B cell (primary cell): ENCODE results near the gene DUSP7. TPM values are rescaled to one million over a fixed set of nuclear protein-coding genes. Genes with fewer than 3 reads are reported as not detected.

Source experiments
- ATAC-seq: fragments of 200-7000 bp; cut with Tn5 transposase; one replicate; pipeline ENCODE4 v1.10.0; 2021; ENCODE audit warnings: low read depth, mild to moderate bottlenecking, moderate number of reproducible peaks, moderate library complexity
- CTCF ChIA-PET: fragments of 350-600 bp; sonication (Branson Sonifier 250); formaldehyde crosslinking; loops from one replicate; lab custom pipeline; 2021; ENCODE audit warnings: antibody characterized with exemption, inconsistent platforms; lab: Charles Lee
- POLR2A ChIA-PET: fragments of 350-600 bp; sonication (Branson Sonifier 250); formaldehyde crosslinking; loops from one replicate; lab custom pipeline; 2021; ENCODE audit warnings: antibody characterized with exemption; lab: Charles Lee
- DNase-seq: peaks from one replicate; pipeline ENCODE4 v3.0.0; 2013
- H2AFZ ChIP-seq: 2 replicates; pipeline ENCODE4 v1.6.1; 2012; ENCODE audit warnings: mild to moderate bottlenecking, low read depth, low read length; ENCODE audit not compliant: insufficient read depth, poor library complexity, severe bottlenecking
- H3K27ac ChIP-seq, 2 donors: 1 replicate in 1 of 2; 2 replicates in 1 of 2; pipeline ENCODE4 v1.5.1; 2012 to 2013; ENCODE audit warnings: low read length in 2 of 2, mild to moderate bottlenecking in 2 of 2, moderate library complexity in 1 of 2
- H3K27me3 ChIP-seq, 4 experiments: fragments of 200-600 bp in 1 of 4; sonication (generic) in 1 of 4; replicated peaks in 1 of 4; 1 replicate in 2 of 4; 2 replicates in 2 of 4; pipeline versions ENCODE4 v1.6.1 to v1.7.0; 2013 to 2016; ENCODE audit warnings: low read length in 3 of 4, mild to moderate bottlenecking in 2 of 4, mixed read lengths in 1 of 4, moderate library complexity in 1 of 4; ENCODE audit not compliant: insufficient read depth in 4 of 4, control insufficient read depth in 3 of 4; ENCODE audit errors: control extremely low read depth in 1 of 4
- H3K36me3 ChIP-seq, 2 experiments: replicated peaks in 1 of 2; 1 replicate in 1 of 2; 2 replicates in 1 of 2; pipeline versions ENCODE4 v1.6.1 to v1.7.1; 2013; ENCODE audit warnings: low read length in 1 of 2; ENCODE audit not compliant: insufficient read depth in 2 of 2, control insufficient read depth in 1 of 2; ENCODE audit errors: control extremely low read depth in 1 of 2, extremely low read depth in 1 of 2
- H3K4me1 ChIP-seq, 2 donors: fragments of 200-600 bp in 1 of 2; sonication (generic) in 1 of 2; 1 replicate in 1 of 2; 2 replicates in 1 of 2; pipeline versions ENCODE4 v1.5.1 to v1.6.1; 2013 to 2017; ENCODE audit warnings: low read length in 2 of 2; ENCODE audit not compliant: control insufficient read depth in 2 of 2, insufficient read depth in 2 of 2
- H3K4me2 ChIP-seq: replicated peaks from 2 replicates; pipeline ENCODE3; 2012; ENCODE audit warnings: mild to moderate bottlenecking, low read depth, low read length; ENCODE audit not compliant: poor library complexity, severe bottlenecking
- H3K4me3 ChIP-seq, 5 experiments: fragments of 200-600 bp in 1 of 5; sonication (generic) in 1 of 5; 1 replicate in 3 of 5; 2 replicates in 2 of 5; pipeline versions ENCODE4 v1.5.1 to v1.7.0; 2011 to 2016; ENCODE audit warnings: low read length in 4 of 5, mild to moderate bottlenecking in 4 of 5, low read depth in 2 of 5, control low read depth in 1 of 5, moderate library complexity in 1 of 5; ENCODE audit not compliant: insufficient read depth in 1 of 5; ENCODE audit errors: control extremely low read depth in 1 of 5, extremely low read depth in 1 of 5
- H3K79me2 ChIP-seq: fragments of 200-600 bp; sonication (generic); one replicate; pipeline ENCODE4 v1.6.0; 2016; ENCODE audit warnings: low read length; ENCODE audit not compliant: control insufficient read depth, insufficient read depth
- H3K9ac ChIP-seq: fragments of 200-600 bp; sonication (generic); 2 replicates; pipeline ENCODE4 v1.6.1; 2017; ENCODE audit warnings: mild to moderate bottlenecking, low read length, moderate library complexity
- H3K9me3 ChIP-seq, 3 donors: one replicate each; pipeline versions ENCODE4 v1.6.1 to v1.7.1; 2013; ENCODE audit warnings: low read length in 2 of 3; ENCODE audit not compliant: control insufficient read depth in 2 of 3, insufficient read depth in 1 of 3; ENCODE audit errors: control extremely low read depth in 1 of 3
- H4K20me1 ChIP-seq: 2 replicates; pipeline ENCODE4 v1.6.0; 2012; ENCODE audit warnings: mild to moderate bottlenecking, low read length; ENCODE audit not compliant: insufficient read depth, control insufficient read depth, poor library complexity, severe bottlenecking
- H3K27ac Mint-ChIP-seq: one replicate; pipeline ENCODE4 v1.8.0; 2021; ENCODE audit warnings: mixed read lengths
- H3K27me3 Mint-ChIP-seq: one replicate; pipeline ENCODE4 v1.8.0; 2021; ENCODE audit warnings: mixed read lengths
- H3K4me1 Mint-ChIP-seq: one replicate; pipeline ENCODE4 v1.8.0; 2021; ENCODE audit warnings: mixed read lengths
- H3K4me3 Mint-ChIP-seq: one replicate; pipeline ENCODE4 v1.8.0; 2021; ENCODE audit warnings: mixed read lengths
- H3K9me3 Mint-ChIP-seq: one replicate; pipeline ENCODE4 v1.8.0; 2022; ENCODE audit warnings: mixed read lengths; ENCODE audit not compliant: insufficient read depth
- EZH2 ChIP-seq: IDR thresholded peaks from 2 replicates; pipeline ENCODE4 v1.6.1; 2012; ENCODE audit warnings: borderline replicate concordance, low read depth, mild to moderate bottlenecking, moderate library complexity, low read length; ENCODE audit not compliant: insufficient read depth, poor library complexity, severe bottlenecking
- WGBS: methylation state at CpG from one replicate; pipeline ENCODE4 v1.1.5; 2013; ENCODE audit warnings: missing lambda C conversion rate; ENCODE audit not compliant: insufficient coverage; 5-methylcytosine and 5-hydroxymethylcytosine counted together
- intact Hi-C: fragments of 100-400 bp; cut with micrococcal nuclease; formaldehyde crosslinking; loops from one replicate; pipeline ENCODE4 v1.10.0; 2022
- polyA plus RNA-seq: library from polyadenylated mRNA; depleted of rRNA; stranded (reverse); fragments of >200 nt; gene quantifications from 2 replicates; pipeline ENCODE4 v1.2.3, GENCODE V29; 2012
- total RNA-seq, 2 donors: library from RNA; stranded (reverse); fragments of 120-200 nt in 1 of 2; gene quantifications; 1 replicate in 1 of 2; 2 replicates in 1 of 2; pipeline versions ENCODE4 v1.2.3 to v1.2.4, GENCODE V29; 2013 to 2022
- TF ChIP-seq, protein P1 (sequence below): fragments of 200-600 bp; IDR thresholded peaks from one replicate; pipeline ENCODE4 v1.8.0; 2022; ENCODE audit warnings: antibody characterized with exemption, mild to moderate bottlenecking

DUSP7 gene
- total and polyA plus RNA-seq, 2 donors (not counting 1 experiment from before 2014, with no cell fraction given), result 5.1 to 6.9 TPM

DNA sequence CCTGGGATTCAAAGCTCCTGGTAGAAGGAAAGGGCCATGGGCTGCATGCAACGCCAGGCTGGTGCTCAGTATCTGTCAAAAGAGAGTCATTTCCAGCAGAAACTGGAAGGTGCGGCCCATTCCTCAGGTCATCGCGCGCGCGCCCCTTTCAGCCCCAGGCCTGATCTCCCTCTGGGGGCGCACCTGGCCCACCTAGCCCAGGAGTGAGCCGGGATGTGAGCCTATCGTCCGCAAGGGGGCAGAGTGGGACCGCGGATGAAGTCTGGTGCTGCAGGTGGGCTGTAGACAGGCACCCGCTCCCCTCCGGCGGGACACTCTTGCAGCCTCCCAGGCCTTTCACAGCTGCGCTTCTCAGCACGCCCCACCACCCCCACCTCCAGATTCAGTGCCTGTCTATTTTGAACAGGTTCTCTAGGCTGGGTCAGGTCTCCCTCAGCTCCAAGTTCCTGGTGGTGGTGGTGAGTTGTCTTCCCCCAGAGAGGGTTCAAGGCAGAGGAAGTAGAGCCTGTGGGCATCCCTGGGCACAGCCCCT is 54.9 kb downstream of the DUSP7 start:
- no peaks in the 10 kb centered on the region for H3K9me3 ChIP-seq
- Mint-ChIP-seq H3K4me3 (no peak overlapping the region), H3K9me3 (no peaks in the 10 kb centered on the region), H3K4me1 (peaks cover 5% of the 10 kb centered on the region), H3K27me3 (peaks cover 6% of the 10 kb centered on the region), H3K27ac (peak overlapping the region; percentile 37)
- H3K4me2 ChIP-seq, result peak overlapping the region; percentile 56
- TF ChIP-seq, protein P1, sequence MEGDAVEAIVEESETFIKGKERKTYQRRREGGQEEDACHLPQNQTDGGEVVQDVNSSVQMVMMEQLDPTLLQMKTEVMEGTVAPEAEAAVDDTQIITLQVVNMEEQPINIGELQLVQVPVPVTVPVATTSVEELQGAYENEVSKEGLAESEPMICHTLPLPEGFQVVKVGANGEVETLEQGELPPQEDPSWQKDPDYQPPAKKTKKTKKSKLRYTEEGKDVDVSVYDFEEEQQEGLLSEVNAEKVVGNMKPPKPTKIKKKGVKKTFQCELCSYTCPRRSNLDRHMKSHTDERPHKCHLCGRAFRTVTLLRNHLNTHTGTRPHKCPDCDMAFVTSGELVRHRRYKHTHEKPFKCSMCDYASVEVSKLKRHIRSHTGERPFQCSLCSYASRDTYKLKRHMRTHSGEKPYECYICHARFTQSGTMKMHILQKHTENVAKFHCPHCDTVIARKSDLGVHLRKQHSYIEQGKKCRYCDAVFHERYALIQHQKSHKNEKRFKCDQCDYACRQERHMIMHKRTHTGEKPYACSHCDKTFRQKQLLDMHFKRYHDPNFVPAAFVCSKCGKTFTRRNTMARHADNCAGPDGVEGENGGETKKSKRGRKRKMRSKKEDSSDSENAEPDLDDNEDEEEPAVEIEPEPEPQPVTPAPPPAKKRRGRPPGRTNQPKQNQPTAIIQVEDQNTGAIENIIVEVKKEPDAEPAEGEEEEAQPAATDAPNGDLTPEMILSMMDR, result peak; percentile 90
- TF ChIP-seq EZH2, result no peak
- no peaks in the 10 kb centered on the region for H3K36me3 ChIP-seq
- peaks cover 6 to 13% of the 10 kb centered on the region in 2 donors for H3K4me1 ChIP-seq
- ATAC-seq (peak; percentile 99), DNase-seq (peak; percentile 91)
- no peaks in the 10 kb centered on the region for H3K27me3 ChIP-seq
- H3K27ac ChIP-seq, result no peak overlapping the region
- POLR2A ChIA-PET, result interaction anchor here (0.6 to 1.0 kb wide), 3 partner anchors 54 to 120 kb away, joined by 3 to 4 read pairs (median 3); partner anchors contain the start of gene DUSP7
- 2% methylated on average over 11 of the region's 18 CpGs for WGBS
- H2AFZ ChIP-seq, result peak overlapping the region; percentile 50
- H4K20me1 ChIP-seq, result no peaks in the 10 kb centered on the region
- H3K4me3 ChIP-seq, result no peak overlapping the region
- no peaks in the 10 kb centered on the region for H3K79me2 ChIP-seq
- no peak overlapping the region for H3K9ac ChIP-seq
- intact Hi-C loops, result loop anchor here (1.0 to 2.0 kb wide), 5 partner anchors 54 to 446 kb away; partner anchors contain the start of gene PARP3
- CTCF ChIA-PET, result interaction anchor here (0.7 to 5.7 kb wide), 30 partner anchors 9 to 451 kb away, joined by 3 to 166 read pairs (median 5); partner anchors contain the start of genes ABHD14B, ACY1, DUSP7 and PARP3

DNA sequence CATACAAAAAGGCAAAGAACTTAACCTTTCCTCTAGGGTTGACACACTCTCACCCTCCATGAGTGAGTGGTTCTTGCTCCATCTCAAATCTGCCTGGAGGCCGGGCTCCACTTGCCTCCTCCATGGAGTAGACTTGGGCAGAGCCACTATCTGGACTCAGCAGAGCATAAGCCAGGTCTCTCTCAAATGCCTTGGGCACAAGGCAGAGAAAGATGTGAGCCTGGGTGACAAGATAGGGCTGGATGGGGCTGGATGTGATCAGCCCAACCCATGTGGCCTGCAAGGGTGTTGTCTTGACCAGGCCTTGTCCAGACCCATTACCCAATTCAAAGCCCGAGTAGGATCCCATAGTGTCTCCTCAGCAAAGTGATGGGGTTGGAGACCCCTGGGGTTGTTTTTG is 56.5 kb downstream of the DUSP7 start:
- CTCF ChIA-PET, result interaction anchor here (1.7 to 5.7 kb wide), 7 partner anchors 53 to 448 kb away, joined by 6 to 166 read pairs (median 13); partner anchors contain the start of gene POC1A
- H3K4me3 ChIP-seq, result no peak overlapping the region
- TF ChIP-seq EZH2, result no peak
- TF ChIP-seq, protein P1, result no peak
- peaks cover 7% of the 10 kb centered on the region for H4K20me1 ChIP-seq
- H3K36me3 ChIP-seq, result peaks cover 0 to 1% of the 10 kb centered on the region in 2 experiments
- 93% methylated on average over 2 of the region's 2 CpGs for WGBS
- Mint-ChIP-seq H3K27ac (no peak overlapping the region), H3K9me3 (no peaks in the 10 kb centered on the region), H3K27me3 (peaks cover 6% of the 10 kb centered on the region), H3K4me1 (peaks cover 15% of the 10 kb centered on the region), H3K4me3 (no peak overlapping the region)
- peaks cover 9% of the 10 kb centered on the region for H3K79me2 ChIP-seq
- DNase-seq (no peak), ATAC-seq (no peak)
- H3K4me2 ChIP-seq, result no peak overlapping the region
- intact Hi-C loops, result loop anchor here (2.0 to 5.0 kb wide), 2 partner anchors 277 to 339 kb away; partner anchors contain the start of gene WDR82
- no peaks in the 10 kb centered on the region for H3K9me3 ChIP-seq
- no peak overlapping the region for H3K27ac ChIP-seq
- H2AFZ ChIP-seq, result no peak overlapping the region
- POLR2A ChIA-PET, result no interaction called here
- no peaks in the 10 kb centered on the region for H3K27me3 ChIP-seq
- peaks cover 11 to 17% of the 10 kb centered on the region in 2 donors for H3K4me1 ChIP-seq
- H3K9ac ChIP-seq, result no peak overlapping the region
